Measurements from ENCODE around the gene DLGAP1. TPM values are rescaled to one million over a fixed set of nuclear protein-coding genes. Genes with fewer than 3 reads are reported as not detected.
A peak's percentile ranks its signal among the peaks of the same experiment; 100 is the strongest.

DLGAP1 gene
- total RNA-seq, 1 donor from 2014 or later: 2.0 TPM

GRCh38 chr18:3747176-3747973 lies 707.7 kb downstream of the DLGAP1 start:
- DNase-seq (ENCODE audit: extremely low read depth, low read depth, low spot score): peak; percentile 78

DNA sequence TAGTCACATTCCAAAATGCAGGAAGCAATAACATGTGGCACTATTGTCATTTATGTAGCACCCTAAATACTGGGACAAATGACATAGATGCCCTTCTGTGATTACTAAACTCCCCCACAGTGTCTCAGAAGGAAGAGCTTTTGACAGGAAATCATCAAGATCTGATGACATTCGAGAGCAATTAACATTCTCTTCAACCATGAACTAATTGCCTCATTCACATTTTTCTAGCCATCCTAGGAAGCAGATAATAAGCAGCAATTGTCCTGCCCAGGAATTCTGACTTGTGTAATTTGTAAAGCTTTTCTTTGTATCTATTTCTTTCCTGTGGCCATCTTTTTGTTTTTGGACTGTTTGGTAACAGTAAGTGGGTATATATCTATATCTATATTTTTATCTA lies 712.6 kb downstream of the DLGAP1 start:
- DNase-seq (ENCODE audit: extremely low read depth, low read depth, low spot score): no peak

GRCh38 chr18:3741333-3741732 lies 713.8 kb downstream of the DLGAP1 start:
- DNase-seq (ENCODE audit: extremely low read depth, low read depth, low spot score): no peak

DNA sequence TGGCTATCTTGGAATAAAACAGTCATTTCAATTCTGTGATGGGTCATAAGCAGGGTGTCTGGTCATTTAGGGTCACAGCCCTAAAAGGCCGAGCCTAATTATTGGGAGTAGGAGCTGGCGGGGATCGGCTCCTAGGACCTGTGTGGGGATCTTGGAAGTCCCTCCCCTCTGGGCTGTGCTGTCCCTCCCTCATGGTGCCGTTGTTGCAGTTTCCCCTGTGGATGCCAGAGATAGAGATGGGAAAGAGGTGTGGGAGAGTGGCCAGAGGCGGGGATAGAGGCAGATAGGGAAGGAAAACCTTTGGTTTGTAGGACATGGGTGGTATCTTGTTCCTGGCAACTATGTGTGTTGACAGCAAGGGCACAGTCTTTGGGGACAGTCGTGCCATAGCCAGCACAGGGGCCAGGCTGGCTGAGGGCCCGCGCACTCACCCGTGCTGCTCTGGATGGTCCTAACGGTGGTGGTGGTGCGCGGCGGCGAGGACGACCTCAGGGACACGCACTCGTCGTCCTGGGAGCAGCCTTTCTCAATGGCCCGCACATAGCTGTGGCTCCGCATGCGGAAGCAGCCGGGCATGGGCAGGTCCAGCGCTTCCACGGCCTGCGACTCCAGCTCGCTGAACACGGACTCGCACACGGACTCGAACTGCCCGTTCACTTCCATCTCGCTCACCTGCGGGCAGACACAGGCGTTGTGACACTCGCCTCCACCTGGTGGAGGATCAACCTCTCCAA lies 726.2 kb downstream of the DLGAP1 start:
- DNase-seq (ENCODE audit: extremely low read depth, low read depth, low spot score): no peak

DNA sequence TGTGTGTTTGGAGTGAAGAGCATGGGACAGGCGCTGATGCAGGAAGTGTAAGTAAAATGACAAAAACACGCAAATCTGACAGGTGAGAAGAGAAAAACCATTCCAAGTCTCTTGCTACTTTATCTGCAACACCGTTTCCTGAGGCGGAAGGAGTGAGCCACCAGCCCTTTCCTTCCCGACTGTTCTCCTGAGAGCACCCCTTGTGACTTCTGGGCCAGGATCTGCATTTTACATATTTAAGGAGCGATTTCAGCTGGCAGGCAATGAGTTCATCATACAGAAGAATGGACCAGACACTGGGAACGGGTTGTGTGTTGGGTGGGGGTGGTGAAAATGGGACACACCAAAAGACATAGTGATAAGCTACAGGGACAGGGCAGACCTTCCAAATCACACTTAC lies 727.8 kb downstream of the DLGAP1 start:
- no peak for DNase-seq (ENCODE audit: extremely low read depth, low read depth, low spot score)

DNA sequence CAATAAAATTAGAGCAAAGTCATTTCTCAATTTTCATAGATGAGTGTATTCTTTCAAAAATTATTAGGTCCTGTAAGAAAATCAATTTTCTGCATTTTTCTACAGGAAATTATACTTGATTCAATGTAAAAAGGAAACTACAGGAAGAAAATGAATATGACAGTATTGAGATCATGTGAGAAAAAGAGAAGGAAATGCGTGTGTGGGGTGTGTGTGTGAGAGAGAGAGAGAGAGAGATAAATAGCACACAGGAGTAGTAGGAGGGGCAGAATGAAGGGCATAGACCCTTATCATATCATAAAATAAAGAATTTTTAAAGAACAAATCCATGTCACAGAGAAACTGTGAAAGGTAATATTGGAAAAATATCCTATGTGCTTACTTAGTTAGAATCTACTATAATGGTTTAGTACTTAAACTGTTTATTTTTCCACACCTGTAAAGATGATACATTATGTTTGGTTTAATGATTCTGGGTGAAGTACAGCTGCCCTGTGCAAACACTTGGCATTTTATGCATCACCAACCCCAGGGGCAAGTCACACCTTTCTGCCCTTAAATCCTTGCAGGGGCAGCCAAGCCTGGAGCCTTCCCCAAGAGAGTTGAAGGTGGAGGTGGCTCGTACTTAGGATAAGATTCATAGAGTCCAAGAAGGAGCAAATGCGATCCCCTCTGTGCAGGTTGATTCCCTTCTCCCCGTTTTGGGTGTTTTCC lies 728.7 kb downstream of the DLGAP1 start:
- no peak for DNase-seq (ENCODE audit: extremely low read depth, low read depth, low spot score)

DNA sequence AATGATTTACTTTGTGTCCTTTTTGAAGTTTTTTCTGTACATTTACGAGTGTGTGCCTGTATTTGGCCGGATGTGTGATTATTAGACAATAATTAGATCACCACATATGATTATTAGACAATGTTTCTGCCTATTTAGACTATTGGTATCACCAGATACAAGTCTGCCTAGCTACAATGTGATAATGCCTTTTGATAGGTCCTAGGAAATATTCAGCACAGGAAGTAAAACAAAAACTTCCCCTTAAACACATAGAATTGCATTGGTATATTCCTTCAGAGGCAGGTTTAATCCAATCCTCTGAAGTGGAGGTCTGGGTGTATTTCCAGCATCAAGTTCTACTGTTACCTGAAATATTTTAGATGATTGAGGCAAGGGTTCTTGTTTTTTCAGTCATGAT lies 730.0 kb downstream of the DLGAP1 start:
- DNase-seq (ENCODE audit: extremely low read depth, low read depth, low spot score): no peak

DNA sequence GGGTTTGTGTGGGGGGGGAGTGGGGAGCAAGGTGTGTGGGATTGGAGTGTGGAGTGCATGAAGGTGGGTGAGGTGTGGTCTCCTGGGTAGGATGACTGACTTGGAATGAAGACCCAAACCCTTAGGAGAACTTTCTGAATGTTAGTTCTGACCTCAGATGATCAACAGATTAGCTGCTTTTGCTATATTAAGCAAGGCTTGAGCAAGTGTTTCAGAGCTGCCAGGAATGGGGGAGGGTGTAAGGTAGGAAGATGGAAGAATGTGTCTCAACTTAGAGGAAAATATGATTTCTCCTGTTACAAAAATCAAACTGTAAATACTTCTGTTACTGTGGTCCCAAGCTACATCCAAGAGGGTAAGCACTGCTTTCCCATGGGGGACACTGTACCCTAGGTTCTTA lies 731.6 kb downstream of the DLGAP1 start:
- no peak for DNase-seq (ENCODE audit: extremely low read depth, low read depth, low spot score)

DNA sequence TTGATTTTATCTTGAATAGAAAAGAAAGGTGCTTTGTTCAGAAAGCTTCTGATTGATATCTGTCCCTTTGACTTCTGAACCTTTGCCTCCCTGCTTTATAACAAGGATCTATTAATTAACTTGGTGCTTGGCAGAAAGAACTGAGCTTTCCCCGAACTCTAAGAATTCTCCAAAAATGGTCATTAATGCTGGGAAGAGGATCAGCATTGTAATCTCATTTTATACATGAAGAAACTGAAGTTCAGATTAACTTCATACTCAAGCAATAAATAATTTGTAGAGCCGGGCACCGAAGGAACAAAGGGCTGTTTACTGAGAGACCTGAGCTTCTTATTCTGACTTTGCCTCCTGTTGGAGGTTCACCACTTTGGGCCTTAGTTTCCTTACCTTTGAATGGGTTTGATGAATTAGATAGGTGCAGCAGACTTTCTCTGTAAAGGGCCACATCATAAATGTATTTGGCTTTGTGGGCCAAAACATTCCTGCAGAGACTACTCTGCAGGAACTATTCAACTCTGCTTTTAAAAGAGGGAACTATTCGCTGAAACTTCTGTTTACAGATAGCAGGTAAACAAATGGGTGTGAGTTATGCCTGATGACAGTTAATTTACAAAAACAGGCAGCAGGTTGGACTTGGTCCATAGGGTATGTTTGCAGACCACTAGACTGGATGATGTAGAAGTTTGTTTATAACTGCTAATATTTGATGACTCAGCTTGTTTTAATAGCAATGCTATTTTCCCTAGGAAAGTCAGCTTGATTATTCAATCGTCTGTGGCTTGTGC lies 732.3 kb downstream of the DLGAP1 start:
- DNase-seq (ENCODE audit: extremely low read depth, low read depth, low spot score): no peak

GRCh38 chr18:3721771-3722648 lies 733.1 kb downstream of the DLGAP1 start:
- DNase-seq (ENCODE audit: extremely low read depth, low read depth, low spot score): no peak

DNA sequence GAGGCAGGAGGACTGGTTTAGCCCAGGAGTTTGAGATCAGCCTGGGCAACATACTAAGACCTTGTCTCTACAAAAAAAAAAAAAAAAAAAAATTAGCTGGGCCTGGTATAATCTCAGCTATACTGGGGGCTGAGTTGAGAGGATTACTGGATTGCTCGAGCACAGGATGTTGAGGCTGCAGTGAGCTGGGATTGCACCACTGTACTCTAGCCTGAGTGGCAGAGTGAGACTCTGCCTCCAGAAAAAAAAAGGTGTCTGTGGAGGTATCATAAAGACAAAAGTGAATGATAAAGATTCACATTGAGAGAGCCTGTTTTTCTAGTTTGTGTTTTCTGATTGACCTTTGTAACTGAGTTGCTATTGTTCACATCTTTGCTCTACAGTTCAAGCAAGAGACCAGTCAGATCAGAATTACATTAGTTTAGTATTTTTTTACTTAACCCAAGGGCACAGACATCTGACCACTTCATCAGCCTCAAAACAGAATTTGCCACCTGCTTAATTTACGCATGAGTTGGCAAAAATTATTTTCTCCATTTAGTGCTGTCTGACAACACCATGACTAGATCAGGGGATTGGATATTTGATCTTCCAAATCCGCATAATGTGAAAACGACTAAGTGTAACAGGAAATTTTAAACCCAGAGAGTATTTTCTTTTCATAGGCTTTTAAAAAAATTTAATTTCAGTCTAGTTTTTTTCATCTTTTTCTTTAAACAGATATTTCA lies 734.1 kb downstream of the DLGAP1 start:
- no peak for DNase-seq (ENCODE audit: extremely low read depth, low read depth, low spot score)

GRCh38 chr18:3720159-3720558 lies 734.9 kb downstream of the DLGAP1 start:
- DNase-seq (ENCODE audit: extremely low read depth, low read depth, low spot score): no peak

GRCh38 chr18:3717376-3718025 lies 737.6 kb downstream of the DLGAP1 start:
- no peak for DNase-seq (ENCODE audit: extremely low read depth, low read depth, low spot score)

GRCh38 chr18:3716116-3716660 lies 738.9 kb downstream of the DLGAP1 start:
- no peak for DNase-seq (ENCODE audit: extremely low read depth, low read depth, low spot score)

GRCh38 chr18:3715231-3716080 lies 739.7 kb downstream of the DLGAP1 start:
- DNase-seq (ENCODE audit: extremely low read depth, low read depth, low spot score): no peak

- no peak for DNase-seq (ENCODE audit: extremely low read depth, low read depth, low spot score)
These were observed 741.4 kb downstream of the DLGAP1 start for GRCh38 chr18:3713708-3714107.

DNA sequence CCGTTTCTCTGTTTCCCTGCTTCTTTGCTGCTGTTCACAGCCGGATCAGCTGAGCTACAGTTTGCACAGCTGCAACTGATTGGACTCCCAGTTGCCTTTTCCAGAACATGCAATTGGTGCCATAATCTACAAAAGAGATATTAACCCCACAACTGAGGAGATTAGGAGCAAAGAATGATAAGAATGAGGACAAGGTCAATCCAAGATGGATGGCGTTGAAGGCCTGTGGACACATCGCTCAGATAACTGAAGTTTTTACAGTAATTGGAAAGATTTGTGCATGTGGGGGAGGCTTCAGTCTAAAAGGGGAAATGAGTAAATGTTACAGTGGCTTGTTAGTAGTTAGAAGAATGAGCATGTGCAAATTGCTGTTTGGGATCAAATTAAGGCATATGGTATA lies 741.9 kb downstream of the DLGAP1 start:
- DNase-seq (ENCODE audit: extremely low read depth, low read depth, low spot score): no peak

Measured in glomerular endothelial cell (primary cell).